H7 (cell line): ENCODE data around the gene ZNF585A. TPM values are rescaled to one million over a fixed set of nuclear protein-coding genes. Genes with fewer than 3 reads are reported as not detected.
"Not testable (repeated sequence)": the region's sequence is repeated elsewhere in the genome, so short reads cannot be mapped to it uniquely, and the experiment has no call there.

Experiments used
- DNase-seq: peaks from one replicate; pipeline ENCODE4 v3.0.0; 2012
- H3K27me3 ChIP-seq: 2 replicates; pipeline ENCODE4 v1.6.0; 2011; ENCODE audit warnings: mild to moderate bottlenecking, low read length; ENCODE audit not compliant: control insufficient read depth, insufficient read depth
- H3K36me3 ChIP-seq: replicated peaks from 2 replicates; pipeline ENCODE4 v1.5.1; 2011; ENCODE audit warnings: low read length; ENCODE audit not compliant: control insufficient read depth, insufficient read depth
- H3K4me3 ChIP-seq: 2 replicates; pipeline ENCODE4 v1.5.1; 2011; ENCODE audit warnings: low read depth, mild to moderate bottlenecking, control low read depth, low read length, moderate library complexity; ENCODE audit not compliant: insufficient read depth
- total RNA-seq: library from RNA; depleted of rRNA; stranded (reverse); fragments of >200 nt; shearing (Covaris generic); gene quantifications from 2 replicates; pipeline ENCODE4 v1.2.3, GENCODE V29; 2014; rRNA removed

ZNF585A gene
- total RNA-seq, 1 experiment from 2014 or later = 0.03 TPM

DNA sequence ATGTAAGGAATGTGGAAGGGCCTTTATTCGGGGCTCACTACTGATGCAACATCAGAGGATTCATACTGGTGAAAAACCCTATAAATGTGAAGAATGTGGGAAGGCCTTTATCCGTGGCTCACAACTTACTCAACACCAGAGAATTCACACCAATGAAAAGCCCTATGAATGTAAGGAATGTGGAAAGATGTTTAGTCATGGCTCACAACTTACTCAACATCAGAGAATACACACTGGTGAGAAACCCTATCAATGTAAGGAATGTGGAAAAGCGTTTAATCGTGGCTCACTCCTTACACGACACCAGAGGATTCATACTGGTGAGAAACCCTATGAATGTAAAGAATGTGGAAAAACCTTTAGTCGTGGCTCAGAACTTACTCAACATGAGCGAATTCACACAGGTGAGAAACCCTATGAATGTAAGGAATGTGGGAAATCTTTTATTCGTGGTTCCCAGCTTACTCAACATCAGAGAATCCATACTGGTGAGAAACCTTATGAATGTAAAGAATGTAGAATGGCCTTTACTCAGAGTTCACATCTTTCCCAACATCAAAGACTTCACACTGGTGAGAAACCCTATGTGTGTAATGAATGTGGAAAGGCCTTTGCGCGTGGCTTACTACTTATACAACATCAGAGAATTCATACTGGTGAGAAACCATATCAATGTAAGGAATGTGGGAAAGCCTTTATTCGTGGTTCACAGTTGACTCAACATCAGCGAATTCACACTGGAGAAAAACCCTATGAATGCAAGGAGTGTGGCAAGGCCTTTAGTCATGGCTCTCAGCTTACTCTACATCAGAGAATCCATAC, 44.3 kb downstream of the ZNF585A start:
- no peak for DNase-seq
- no peaks in the 10 kb centered on the region for H3K27me3 ChIP-seq
- peaks cover 8% of the 10 kb centered on the region for H3K36me3 ChIP-seq
- no peak overlapping the region for H3K4me3 ChIP-seq

GRCh38 chr19:37122093-37122492, 50.4 kb downstream of the ZNF585A start:
- H3K27me3 ChIP-seq, H3K4me3 ChIP-seq, H3K36me3 ChIP-seq, DNase-seq: not testable (repeated sequence)

GRCh38 chr19:37114001-37114400, 58.5 kb downstream of the ZNF585A start:
- Histone ChIP-seq H3K36me3 (no peaks in the 10 kb centered on the region), H3K27me3 (no peaks in the 10 kb centered on the region), H3K4me3 (no peak overlapping the region)
- DNase-seq = no peak

DNA sequence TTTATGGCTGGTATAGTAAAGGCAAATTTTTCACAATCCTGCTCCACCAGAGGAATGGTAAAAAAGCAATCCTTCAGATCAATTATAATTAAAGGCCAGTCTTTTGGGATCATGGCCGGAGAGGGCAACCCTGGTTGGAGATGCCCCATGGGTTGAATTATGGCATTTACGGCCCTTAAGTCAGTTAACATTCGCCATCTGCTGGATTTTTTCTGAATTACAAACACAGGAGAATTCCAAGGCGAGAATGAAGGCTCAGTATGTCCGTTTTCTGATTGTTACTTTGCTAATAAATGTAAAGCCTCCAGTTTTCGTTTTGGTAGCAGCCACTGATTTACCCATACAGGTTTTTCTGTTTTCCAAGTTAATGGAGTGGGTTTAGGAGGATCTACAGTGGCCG, 60.7 kb downstream of the ZNF585A start:
- not testable (repeated sequence) for DNase-seq, H3K4me3 ChIP-seq, H3K36me3 ChIP-seq, H3K27me3 ChIP-seq

- H3K27me3 ChIP-seq, DNase-seq, H3K36me3 ChIP-seq, H3K4me3 ChIP-seq: not testable (repeated sequence)
Observed at GRCh38 chr19:37104135-37104534, 68.4 kb downstream of the ZNF585A start.

- Histone ChIP-seq H3K4me3 (no peak overlapping the region), H3K36me3 (peaks cover 2% of the 10 kb centered on the region), H3K27me3 (no peaks in the 10 kb centered on the region)
- no peak for DNase-seq
Observed at GRCh38 chr19:37098570-37098969, 73.9 kb downstream of the ZNF585A start.

DNA sequence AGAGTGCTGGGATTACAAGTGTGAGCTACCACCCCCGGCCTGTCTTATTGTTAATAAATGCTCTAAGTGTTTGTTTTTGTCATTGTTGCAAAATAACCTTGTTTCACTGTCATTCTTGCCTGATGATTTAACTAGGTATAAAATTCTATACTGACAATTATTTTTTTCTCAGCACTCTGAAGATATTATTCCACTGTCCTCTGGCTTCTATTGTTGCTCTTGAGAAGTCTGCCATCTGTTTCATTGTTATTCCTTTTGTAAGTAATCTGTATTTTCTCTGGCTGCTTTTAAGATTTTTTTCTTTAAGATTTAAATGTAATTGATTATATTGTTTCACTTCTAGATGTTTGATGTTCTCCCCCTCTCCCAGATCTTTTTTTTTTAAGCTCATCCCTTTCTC, 76.6 kb downstream of the ZNF585A start:
- DNase-seq = no peak
- Histone ChIP-seq H3K4me3 (no peak overlapping the region), H3K36me3 (no peaks in the 10 kb centered on the region), H3K27me3 (no peaks in the 10 kb centered on the region)

Other genes with a start within 250 kb of the ZNF585A start
- 5.0 and 10.7 TPM in 2 replicates for gene ZNF420, start 94.3 kb downstream of the ZNF585A start, total RNA-seq
- gene ZNF585B, start 37.8 kb upstream of the ZNF585A start, total RNA-seq = 0.48 and 1.5 TPM in 2 replicates
- gene ZNF383, start 45.5 kb upstream of the ZNF585A start, total RNA-seq = 2.0 and 3.9 TPM in 2 replicates
- gene ZNF527, start 198.4 kb upstream of the ZNF585A start, total RNA-seq = 1.8 and 4.8 TPM in 2 replicates